Ectodermal cell (in vitro differentiated cells): ENCODE results near the gene ACSM4.
"Not testable (repeated sequence)": the region's sequence is repeated elsewhere in the genome, so short reads cannot be mapped to it uniquely, and the experiment has no call there.

ENCODE experiments used
- H3K27ac ChIP-seq: 2 replicates; pipeline ENCODE4 v1.7.0; 2013; ENCODE audit warnings: mild to moderate bottlenecking, low read depth, low read length; ENCODE audit not compliant: insufficient read depth, poor library complexity, severe bottlenecking
- H3K27me3 ChIP-seq: 2 replicates; pipeline ENCODE4 v1.7.0; 2013; ENCODE audit warnings: mild to moderate bottlenecking, low read length; ENCODE audit not compliant: insufficient read depth, control insufficient read depth, poor library complexity, severe bottlenecking
- H3K36me3 ChIP-seq: one replicate; pipeline ENCODE4 v1.7.0; 2013; ENCODE audit warnings: low read length; ENCODE audit not compliant: control insufficient read depth, insufficient read depth
- H3K4me1 ChIP-seq: one replicate; pipeline ENCODE4 v1.7.0; 2013; ENCODE audit warnings: low read length; ENCODE audit not compliant: control insufficient read depth, insufficient read depth
- H3K4me3 ChIP-seq: 2 replicates; pipeline ENCODE4 v1.7.0; 2013; ENCODE audit warnings: low read depth, low read length, control low read depth; ENCODE audit not compliant: insufficient read depth
- H3K9me3 ChIP-seq: 2 replicates; pipeline ENCODE4 v1.7.0; 2013; ENCODE audit warnings: mild to moderate bottlenecking, low read length, moderate library complexity; ENCODE audit not compliant: control insufficient read depth
- WGBS, 2 experiments: methylation state at CpG; one replicate each; pipeline ENCODE4 v1.1.7; 2013; ENCODE audit warnings: missing lambda C conversion rate in 2 of 2; 5-methylcytosine and 5-hydroxymethylcytosine counted together

ACSM4 gene

GRCh38 chr12:7324176-7324575 is 20.3 kb downstream of the ACSM4 start:
- no peaks in the 10 kb centered on the region for H3K4me1 ChIP-seq
- no peak overlapping the region for H3K4me3 ChIP-seq
- 92 to 96% methylated on average over 5 of the region's 5 CpGs for WGBS, 2 experiments
- H3K27ac ChIP-seq: no peak overlapping the region
- no peaks in the 10 kb centered on the region for H3K9me3 ChIP-seq
- H3K27me3 ChIP-seq: no peaks in the 10 kb centered on the region
- no peaks in the 10 kb centered on the region for H3K36me3 ChIP-seq

GRCh38 chr12:7327918-7328317 is 24.0 kb downstream of the ACSM4 start:
- WGBS, 2 experiments: 94 to 95% methylated on average over 7 of the region's 7 CpGs

GRCh38 chr12:7337790-7338189 is 33.9 kb downstream of the ACSM4 start:
- not testable (repeated sequence) for H3K27me3 ChIP-seq, H3K36me3 ChIP-seq, H3K4me3 ChIP-seq, H3K4me1 ChIP-seq, H3K9me3 ChIP-seq, H3K27ac ChIP-seq
- 92 to 96% methylated on average over 5 of the region's 5 CpGs for WGBS, 2 experiments

More at GRCh38 chr12:7327918-7328317, 24.0 kb downstream of the ACSM4 start:
- Histone ChIP-seq H3K27ac (no peak overlapping the region), H3K36me3 (no peaks in the 10 kb centered on the region), H3K9me3 (no peaks in the 10 kb centered on the region), H3K4me3 (no peak overlapping the region), H3K4me1 (no peaks in the 10 kb centered on the region), H3K27me3 (no peaks in the 10 kb centered on the region)

GRCh38 chr12:7339675-7340074 is 35.8 kb downstream of the ACSM4 start:
- Histone ChIP-seq H3K27ac (no peak overlapping the region), H3K9me3 (no peaks in the 10 kb centered on the region), H3K4me1 (no peaks in the 10 kb centered on the region), H3K36me3 (no peaks in the 10 kb centered on the region), H3K4me3 (no peak overlapping the region), H3K27me3 (no peaks in the 10 kb centered on the region)
- 89 to 95% methylated on average over 1 of the region's 1 CpG for WGBS, 2 experiments

GRCh38 chr12:7344833-7345606 is 41.1 kb downstream of the ACSM4 start:
- Histone ChIP-seq H3K27me3 (no peaks in the 10 kb centered on the region), H3K36me3 (no peaks in the 10 kb centered on the region), H3K9me3 (no peaks in the 10 kb centered on the region), H3K27ac (no peak overlapping the region), H3K4me3 (no peak overlapping the region), H3K4me1 (no peaks in the 10 kb centered on the region)

GRCh38 chr12:7346551-7347225 is 42.8 kb downstream of the ACSM4 start:
- Histone ChIP-seq H3K27ac (no peak overlapping the region), H3K4me3 (no peak overlapping the region), H3K36me3 (no peaks in the 10 kb centered on the region), H3K27me3 (no peaks in the 10 kb centered on the region), H3K4me1 (no peaks in the 10 kb centered on the region), H3K9me3 (no peaks in the 10 kb centered on the region)
- WGBS, 2 experiments: 93 to 97% methylated on average over 6 of the region's 6 CpGs

DNA sequence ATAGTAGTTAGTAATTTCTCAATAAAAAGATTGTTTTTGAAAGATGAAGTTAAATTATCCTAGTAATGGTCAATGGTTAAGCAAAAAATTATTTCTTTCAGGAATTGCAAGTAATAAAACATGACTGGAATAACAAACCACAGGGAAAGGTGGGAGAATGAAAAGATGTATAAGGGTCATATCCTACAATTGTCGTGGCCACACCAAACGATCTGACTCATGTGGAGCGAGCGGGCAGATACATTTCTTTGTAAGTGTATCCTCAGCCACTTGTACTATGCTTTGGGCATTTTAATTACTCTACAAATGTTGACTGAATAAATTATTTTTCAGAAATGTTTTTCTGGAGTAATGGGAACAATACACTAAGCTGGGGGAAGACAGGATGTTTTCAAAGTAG is 45.5 kb downstream of the ACSM4 start:
- no peaks in the 10 kb centered on the region for H3K27me3 ChIP-seq
- 78 to 84% methylated on average over 4 of the region's 4 CpGs for WGBS, 2 experiments
- no peaks in the 10 kb centered on the region for H3K4me1 ChIP-seq
- no peaks in the 10 kb centered on the region for H3K36me3 ChIP-seq
- H3K27ac ChIP-seq: no peak overlapping the region
- no peaks in the 10 kb centered on the region for H3K9me3 ChIP-seq
- no peak overlapping the region for H3K4me3 ChIP-seq

- Histone ChIP-seq H3K36me3 (no peaks in the 10 kb centered on the region), H3K27me3 (no peaks in the 10 kb centered on the region), H3K4me1 (no peaks in the 10 kb centered on the region), H3K4me3 (no peak overlapping the region), H3K27ac (no peak overlapping the region), H3K9me3 (no peaks in the 10 kb centered on the region)
- 76 to 80% methylated on average over 2 of the region's 2 CpGs for WGBS, 2 experiments
Observed at GRCh38 chr12:7351177-7351576, 47.3 kb downstream of the ACSM4 start.

GRCh38 chr12:7352661-7353060 is 48.8 kb downstream of the ACSM4 start:
- H3K9me3 ChIP-seq: no peaks in the 10 kb centered on the region
- H3K4me3 ChIP-seq: no peak overlapping the region
- H3K36me3 ChIP-seq: no peaks in the 10 kb centered on the region
- no peaks in the 10 kb centered on the region for H3K4me1 ChIP-seq
- no peaks in the 10 kb centered on the region for H3K27me3 ChIP-seq
- no peak overlapping the region for H3K27ac ChIP-seq

GRCh38 chr12:7354529-7354928 is 50.7 kb downstream of the ACSM4 start:
- no peaks in the 10 kb centered on the region for H3K9me3 ChIP-seq
- no peak overlapping the region for H3K27ac ChIP-seq
- 86 to 96% methylated on average over 3 to 4 of the region's 4 CpGs for WGBS, 2 experiments
- H3K4me3 ChIP-seq: no peak overlapping the region
- H3K36me3 ChIP-seq: no peaks in the 10 kb centered on the region
- H3K4me1 ChIP-seq: no peaks in the 10 kb centered on the region
- no peaks in the 10 kb centered on the region for H3K27me3 ChIP-seq
